H1 (cell line): ENCODE measurements around the gene ZFAND6. TPM values are rescaled to one million over a fixed set of nuclear protein-coding genes. Genes with fewer than 3 reads are reported as not detected.

Source experiments
- CTCF ChIA-PET: fragments of 300-600 bp; sonication (Branson Sonifier 250); formaldehyde crosslinking; loops from one replicate; lab custom pipeline; 2021; ENCODE audit not compliant: partially characterized antibody; lab: Charles Lee
- POLR2A ChIA-PET: fragments of 300-600 bp; sonication (Branson Sonifier 250); formaldehyde crosslinking; loops from one replicate; lab custom pipeline; 2021; ENCODE audit warnings: inconsistent platforms; ENCODE audit not compliant: partially characterized antibody; lab: Charles Lee
- DNase-seq, 2 experiments: peaks; one replicate each; pipeline versions ENCODE4 v3.0.0 to v3.0.0-alpha.2; 2010 to 2022; ENCODE audit warnings: low spot score in 2 of 2, low read depth in 1 of 2, mixed read lengths in 1 of 2
- FAIRE-seq: peaks from 2 replicates; lab custom pipeline; 2011; peaks lifted over from hg19 to GRCh38; lab: Jason Lieb, UNC
- H2AFZ ChIP-seq: 2 replicates; pipeline ENCODE4 v1.8.1; 2012; ENCODE audit warnings: low read length, inconsistent platforms
- H2AK5ac ChIP-seq: 2 replicates; pipeline ENCODE4 v1.6.1; 2013; ENCODE audit warnings: low read depth, low read length
- H2BK120ac ChIP-seq: replicated peaks from 2 replicates; pipeline ENCODE3; 2013; ENCODE audit warnings: low read depth, low read length, inconsistent platforms
- H2BK12ac ChIP-seq: 2 replicates; pipeline ENCODE4 v1.6.1; 2013; ENCODE audit warnings: low read depth, low read length
- H2BK15ac ChIP-seq: 2 replicates; pipeline ENCODE4 v1.6.1; 2013; ENCODE audit warnings: low read length
- H2BK20ac ChIP-seq: 2 replicates; pipeline ENCODE4 v1.6.1; 2013; ENCODE audit warnings: low read length
- H2BK5ac ChIP-seq: 2 replicates; pipeline ENCODE4 v1.6.1; 2013; ENCODE audit warnings: low read depth, low read length
- H3K14ac ChIP-seq: 2 replicates; pipeline ENCODE4 v1.6.1; 2013; ENCODE audit warnings: inconsistent platforms; ENCODE audit not compliant: insufficient read length
- H3K18ac ChIP-seq: 2 replicates; pipeline ENCODE4 v1.6.1; 2013; ENCODE audit warnings: low read length; ENCODE audit errors: extremely low read depth
- H3K23ac ChIP-seq: 2 replicates; pipeline ENCODE4 v1.6.1; 2013; ENCODE audit warnings: inconsistent platforms; ENCODE audit not compliant: insufficient read length
- H3K23me2 ChIP-seq: 2 replicates; pipeline ENCODE4 v1.6.1; 2013; ENCODE audit warnings: low read depth, low read length
- H3K27ac ChIP-seq: 2 replicates; pipeline ENCODE4 v1.6.1; 2011; ENCODE audit warnings: low read depth, low read length, inconsistent platforms
- H3K27me3 ChIP-seq, 4 experiments: replicated peaks in 1 of 4; 1 replicate in 1 of 4; 2 replicates in 3 of 4; pipeline versions ENCODE4 v1.6.1 to v1.8.1; 2011 to 2013; ENCODE audit warnings: low read length in 3 of 4, mild to moderate bottlenecking in 3 of 4, inconsistent platforms in 2 of 4, mixed read lengths in 2 of 4, moderate library complexity in 1 of 4; ENCODE audit not compliant: control insufficient read depth in 3 of 4, insufficient read depth in 3 of 4; ENCODE audit errors: extremely low read depth in 1 of 4
- H3K36me3 ChIP-seq, 4 experiments: 2 replicates each; pipeline versions ENCODE4 v1.6.1 to v1.8.1; 2011 to 2013; ENCODE audit warnings: mild to moderate bottlenecking in 4 of 4, low read length in 3 of 4, moderate library complexity in 2 of 4, control low read depth in 1 of 4, inconsistent platforms in 1 of 4; ENCODE audit not compliant: insufficient read depth in 4 of 4, control insufficient read depth in 2 of 4
- H3K4ac ChIP-seq: replicated peaks from 2 replicates; pipeline ENCODE3; 2013; ENCODE audit warnings: low read length, low read depth, mixed read lengths, inconsistent platforms; ENCODE audit not compliant: insufficient read length
- H3K4me1 ChIP-seq, 4 experiments: replicated peaks in 1 of 4; 1 replicate in 1 of 4; 2 replicates in 3 of 4; pipeline versions ENCODE4 v1.6.1 to v1.8.1; 2011 to 2013; ENCODE audit warnings: low read length in 3 of 4, inconsistent platforms in 2 of 4, mixed read lengths in 1 of 4; ENCODE audit not compliant: insufficient read depth in 4 of 4, control insufficient read depth in 3 of 4
- H3K4me2 ChIP-seq, 2 experiments: 2 replicates each; pipeline versions ENCODE4 v1.6.1 to v1.8.1; 2011 to 2013; ENCODE audit warnings: low read depth in 2 of 2, low read length in 2 of 2, control low read depth in 1 of 2, inconsistent platforms in 1 of 2, mild to moderate bottlenecking in 1 of 2; ENCODE audit not compliant: insufficient read depth in 1 of 2
- H3K4me3 ChIP-seq, 4 experiments: fragments of 200-600, 300-600 bp in 1 of 4; sonication (generic), shearing (Covaris generic), sonication (Bioruptor Twin) in 1 of 4; 2 replicates each; pipeline versions ENCODE4 v1.5.1 to v1.8.1; 2011 to 2016; ENCODE audit warnings: low read length in 4 of 4, low read depth in 3 of 4, control low read depth in 2 of 4, inconsistent platforms in 2 of 4, mild to moderate bottlenecking in 2 of 4, mixed read lengths in 1 of 4, moderate library complexity in 1 of 4; ENCODE audit not compliant: insufficient read depth in 2 of 4; ENCODE audit errors: extremely low read depth in 1 of 4
- H3K56ac ChIP-seq: replicated peaks from 2 replicates; pipeline ENCODE3; 2013; ENCODE audit warnings: low read depth, mild to moderate bottlenecking, mixed read lengths, low read length, inconsistent platforms; ENCODE audit not compliant: insufficient read length
- H3K79me1 ChIP-seq: 2 replicates; pipeline ENCODE4 v1.6.1; 2013; ENCODE audit warnings: low read depth, low read length, control low read depth
- H3K79me2 ChIP-seq, 2 experiments: 2 replicates each; pipeline versions ENCODE4 v1.6.1 to v1.8.1; 2012 to 2013; ENCODE audit warnings: low read length in 2 of 2, mild to moderate bottlenecking in 2 of 2, inconsistent platforms in 1 of 2; ENCODE audit not compliant: insufficient read depth in 2 of 2, control insufficient read depth in 1 of 2
- H3K9ac ChIP-seq, 4 experiments: replicated peaks in 1 of 4; 1 replicate in 1 of 4; 2 replicates in 3 of 4; pipeline versions ENCODE4 v1.6.1 to v1.8.1; 2011 to 2013; ENCODE audit warnings: low read depth in 3 of 4, low read length in 3 of 4, control low read depth in 2 of 4, mild to moderate bottlenecking in 2 of 4, moderate library complexity in 2 of 4, inconsistent platforms in 1 of 4; ENCODE audit errors: extremely low read depth in 1 of 4
- H3K9me3 ChIP-seq, 2 experiments: 2 replicates each; pipeline versions ENCODE4 v1.6.1 to v1.8.1; 2012 to 2013; ENCODE audit warnings: mild to moderate bottlenecking in 2 of 2, moderate library complexity in 2 of 2, control low read depth in 1 of 2, inconsistent platforms in 1 of 2, low read depth in 1 of 2, low read length in 1 of 2, mixed read lengths in 1 of 2; ENCODE audit not compliant: insufficient read depth in 2 of 2
- H4K20me1 ChIP-seq, 2 experiments: replicated peaks in 1 of 2; 2 replicates each; pipeline versions ENCODE3 to v1.8.1; 2011 to 2013; ENCODE audit warnings: inconsistent platforms in 2 of 2, low read length in 2 of 2, mild to moderate bottlenecking in 1 of 2; ENCODE audit not compliant: insufficient read depth in 2 of 2, control insufficient read depth in 1 of 2
- H4K5ac ChIP-seq: 2 replicates; pipeline ENCODE4 v1.6.1; 2013; ENCODE audit warnings: low read length, low read depth, mixed read lengths, inconsistent platforms; ENCODE audit not compliant: insufficient read length
- H4K8ac ChIP-seq: 2 replicates; pipeline ENCODE4 v1.8.0; 2013; ENCODE audit warnings: mild to moderate bottlenecking, moderate library complexity, low read length, inconsistent platforms; ENCODE audit not compliant: insufficient read depth; ENCODE audit errors: extremely low read depth
- H4K91ac ChIP-seq: replicated peaks from 2 replicates; pipeline ENCODE3; 2013; ENCODE audit warnings: low read length, mixed read lengths, inconsistent platforms; ENCODE audit not compliant: insufficient read length
- ASH2L ChIP-seq: fragments of 200-600, 300-600 bp; sonication (generic); IDR thresholded peaks from one replicate; pipeline ENCODE4 v1.7.1; 2017; ENCODE audit warnings: low read length
- BRCA1 ChIP-seq: IDR thresholded peaks from 2 replicates; pipeline ENCODE4 v1.6.1; 2012; ENCODE audit warnings: low read depth, low read length, improper control_type of control experiment
- CEBPB ChIP-seq: IDR thresholded peaks from 2 replicates; pipeline ENCODE4 v1.6.1; 2012; ENCODE audit warnings: low read depth, low read length
- CHD1 ChIP-seq: IDR thresholded peaks from 2 replicates; pipeline ENCODE4 v1.6.1; 2012; ENCODE audit warnings: low read depth, low read length, improper control_type of control experiment
- CHD2 ChIP-seq: IDR thresholded peaks from 2 replicates; pipeline ENCODE4 v1.6.1; 2012; ENCODE audit warnings: low read length, improper control_type of control experiment
- CTBP2 ChIP-seq: IDR thresholded peaks from 2 replicates; pipeline ENCODE4 v1.7.0; 2011; ENCODE audit warnings: borderline replicate concordance, mild to moderate bottlenecking, moderate library complexity, mixed read lengths, low read length; ENCODE audit not compliant: insufficient read depth, insufficient read length
- EGR1 ChIP-seq: IDR thresholded peaks from 2 replicates; pipeline ENCODE4 v1.6.1; 2011; ENCODE audit warnings: low read depth, low read length, borderline replicate concordance
- GABPA ChIP-seq: IDR thresholded peaks from 2 replicates; pipeline ENCODE4 v1.6.1; 2011; ENCODE audit warnings: mild to moderate bottlenecking, low read length, moderate library complexity, borderline replicate concordance; ENCODE audit not compliant: insufficient read depth
- POU5F1 ChIP-seq: IDR thresholded peaks from 2 replicates; pipeline ENCODE4 v1.6.1; 2011; ENCODE audit warnings: low read depth, mild to moderate bottlenecking, low read length, moderate library complexity
- RAD21 ChIP-seq, 2 experiments: IDR thresholded peaks in 1 of 2; conservative IDR thresholded peaks in 1 of 2; 2 replicates each; pipeline ENCODE4 v1.6.1; 2011; ENCODE audit warnings: low read depth in 2 of 2, low read length in 2 of 2, improper control_type of control experiment in 1 of 2, inconsistent platforms in 1 of 2, mild to moderate bottlenecking in 1 of 2, moderate library complexity in 1 of 2
- RBBP5 ChIP-seq: IDR thresholded peaks from 2 replicates; pipeline ENCODE4 v1.7.1; 2012; ENCODE audit warnings: low read depth, mild to moderate bottlenecking, inconsistent platforms, low read length, moderate library complexity, borderline replicate concordance
- SP2 ChIP-seq: IDR thresholded peaks from 2 replicates; pipeline ENCODE4 v1.6.1; 2012; ENCODE audit warnings: mild to moderate bottlenecking, low read length, inconsistent platforms
- SUZ12 ChIP-seq: fragments of 200-600 bp; sonication (generic); IDR thresholded peaks from 2 replicates; pipeline ENCODE4 v1.6.1; 2012; ENCODE audit warnings: mild to moderate bottlenecking, inconsistent platforms, low read length, moderate library complexity, mixed read lengths
- TEAD4 ChIP-seq: IDR thresholded peaks from 2 replicates; pipeline ENCODE4 v1.6.1; 2012; ENCODE audit warnings: low read depth, low read length, inconsistent platforms, mixed read lengths
- YY1 ChIP-seq: IDR thresholded peaks from 2 replicates; pipeline ENCODE4 v1.6.1; 2011; ENCODE audit warnings: low read depth, mild to moderate bottlenecking, low read length
- WGBS, 2 experiments: shearing (Covaris generic) in 1 of 2; methylation state at CpG; one replicate each; pipeline versions ENCODE4 v1.1.6 to v1.1.7; 2013 to 2015; ENCODE audit warnings: low lambda C conversion rate in 2 of 2, mixed read lengths in 2 of 2, inconsistent platforms in 1 of 2, low coverage in 1 of 2, missing lambda C conversion rate in 1 of 2; ENCODE audit not compliant: insufficient replicate concordance in 2 of 2, insufficient coverage in 1 of 2, insufficient read length in 1 of 2; ENCODE audit errors: extremely low coverage in 1 of 2, missing lambda C conversion rate in 1 of 2; 5-methylcytosine and 5-hydroxymethylcytosine counted together
- polyA plus RNA-seq, 7 experiments: library from polyadenylated mRNA; depleted of rRNA in 3 of 7; stranded (reverse) in 5 of 7; unstranded in 2 of 7; fragments of >200 nt in 5 of 7; fragments of 200-250 nt in 2 of 7; gene quantifications; 1 replicate in 5 of 7; 2 replicates in 1 of 7; 4 replicates in 1 of 7; pipeline versions ENCODE4 v1.2.1 to v1.2.3, GENCODE V29; 2011 to 2013; ENCODE audit warnings: missing spikeins in 2 of 7, mixed read lengths in 2 of 7
- total RNA-seq: library from RNA; stranded (reverse); fragmentation: NEBNext Ultra II Directional; extraction: Animal tissue kit (Norgen Biotek cat#: 25700); gene quantifications from 2 replicates; pipeline ENCODE4 v1.2.1, GENCODE V29; 2021

ZFAND6 gene
- total and polyA plus RNA-seq, 2 of the 8 experiments (the other 6 are each of a cell fraction or from before 2014, with no cell fraction given) = 136 to 237 TPM

GRCh38 chr15:80118956-80119355 is 59.5 kb downstream of the ZFAND6 start:
- no peak overlapping the region for H2AK5ac ChIP-seq
- H3K9ac ChIP-seq = no peak overlapping the region
- no peak overlapping the region for H3K4ac ChIP-seq
- no peak overlapping the region for H3K23ac ChIP-seq
- POLR2A ChIA-PET = interaction anchor here (1.4 kb wide), 1 partner anchor 8 kb away, joined by 4 read pairs; no protein-coding TSS in a partner anchor
- no peak overlapping the region for H2BK15ac ChIP-seq
- no peak overlapping the region for H2BK5ac ChIP-seq
- H2BK12ac ChIP-seq = no peak overlapping the region
- DNase-seq = no peak
- WGBS, 2 experiments = 88% methylated on average over 2 of the region's 2 CpGs; no CpG with 5 or more reads in 1 of the 2 experiments
- H3K79me1 ChIP-seq = peaks cover 3% of the 10 kb centered on the region; the same call in 1 of the 2 replicates
- no peak overlapping the region for H3K4me2 ChIP-seq
- peaks cover 4 to 7% (median 5%) of the 10 kb centered on the region in 4 experiments; a peak in 4 of 8 replicates for H3K36me3 ChIP-seq
- no peak overlapping the region for H3K56ac ChIP-seq
- no peak overlapping the region for H3K27ac ChIP-seq
- no peak for FAIRE-seq
- H2AFZ ChIP-seq = no peak overlapping the region
- peaks cover 0 to 2% (median 0%) of the 10 kb centered on the region in 4 experiments; a peak in 1 of 7 replicates for H3K4me1 ChIP-seq
- no peak overlapping the region for H3K14ac ChIP-seq
- H3K9me3 ChIP-seq = no peaks in the 10 kb centered on the region
- CTCF ChIA-PET = interaction anchor here (1.0 kb wide), 1 partner anchor 58 kb away, joined by 3 read pairs; no protein-coding TSS in a partner anchor
- no peak overlapping the region for H4K91ac ChIP-seq
- H2BK20ac ChIP-seq = no peak overlapping the region
- no peaks in the 10 kb centered on the region for H3K27me3 ChIP-seq
- no peak overlapping the region for H4K8ac ChIP-seq
- no peak overlapping the region for H3K4me3 ChIP-seq
- no peak overlapping the region for H2BK120ac ChIP-seq
- H3K18ac ChIP-seq = no peak overlapping the region
- peaks cover 5 to 6% of the 10 kb centered on the region in 2 experiments for H4K20me1 ChIP-seq
- no peaks in the 10 kb centered on the region for H3K23me2 ChIP-seq
- no peak overlapping the region for H4K5ac ChIP-seq
- peaks cover 0 to 78% of the 10 kb centered on the region in 2 experiments; a peak in 2 of 4 replicates for H3K79me2 ChIP-seq
- TF ChIP-seq CTBP2 (no peak), CHD1 (no peak), BRCA1 (no peak), TEAD4 (no peak), RAD21 (IDR thresholded peaks at IDR 0.05 in 1 of 2, conservative IDR thresholded peaks at IDR 0.05 in 1 of 2; ENCODE audit: low read depth in 2 of 2, low read length in 2 of 2) (no peak), SP2 (no peak), YY1 (no peak), CHD2 (no peak), GABPA (no peak), RBBP5 (no peak), SUZ12 (no peak), POU5F1 (no peak), EGR1 (no peak), ASH2L (no peak), CEBPB (no peak)
